ENCODE measurements around the gene TSSK2.

Gene TSSK2

DNA sequence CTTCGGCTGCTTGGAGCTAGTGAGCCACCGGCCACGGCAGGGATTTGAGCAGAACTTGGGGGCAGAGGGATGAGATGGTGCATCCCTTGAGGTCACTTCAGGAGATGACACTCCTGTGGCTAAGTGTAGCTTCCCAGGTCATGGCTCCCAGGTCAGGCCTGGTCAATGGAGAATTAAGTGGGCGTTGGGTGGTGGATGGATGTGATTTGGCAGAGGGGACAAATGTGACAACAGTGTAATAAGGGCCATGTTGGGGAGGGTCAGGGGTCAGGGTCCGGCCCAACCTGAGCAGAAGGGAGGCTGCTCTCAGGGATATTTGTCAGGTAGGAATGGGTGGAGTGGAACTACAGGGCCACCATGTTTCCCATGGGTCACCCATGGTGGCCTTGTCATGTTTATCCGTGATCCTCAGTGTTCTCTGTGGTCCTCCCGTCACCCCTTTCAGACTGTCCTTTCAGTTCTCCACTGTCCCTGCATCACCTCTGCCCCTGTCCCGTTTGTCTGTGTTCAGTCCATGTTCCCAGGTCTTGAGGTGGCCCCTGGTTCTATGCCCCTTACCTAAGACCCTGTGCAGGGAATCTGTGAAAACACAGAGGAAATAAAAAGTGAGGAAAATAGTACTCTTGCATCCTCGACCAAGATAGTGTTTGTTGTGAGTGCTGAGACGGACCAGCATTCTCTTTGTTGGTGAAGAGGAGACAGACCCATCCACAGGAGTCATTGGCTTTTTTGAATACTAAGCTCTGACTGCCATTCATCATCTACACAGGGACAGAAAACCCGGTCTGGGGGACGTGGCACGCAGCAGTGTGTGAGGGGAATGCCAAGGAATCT, 41.3 kb downstream of the TSSK2 start:
- no peak for DNase-seq (ENCODE audit: low spot score)

DNA sequence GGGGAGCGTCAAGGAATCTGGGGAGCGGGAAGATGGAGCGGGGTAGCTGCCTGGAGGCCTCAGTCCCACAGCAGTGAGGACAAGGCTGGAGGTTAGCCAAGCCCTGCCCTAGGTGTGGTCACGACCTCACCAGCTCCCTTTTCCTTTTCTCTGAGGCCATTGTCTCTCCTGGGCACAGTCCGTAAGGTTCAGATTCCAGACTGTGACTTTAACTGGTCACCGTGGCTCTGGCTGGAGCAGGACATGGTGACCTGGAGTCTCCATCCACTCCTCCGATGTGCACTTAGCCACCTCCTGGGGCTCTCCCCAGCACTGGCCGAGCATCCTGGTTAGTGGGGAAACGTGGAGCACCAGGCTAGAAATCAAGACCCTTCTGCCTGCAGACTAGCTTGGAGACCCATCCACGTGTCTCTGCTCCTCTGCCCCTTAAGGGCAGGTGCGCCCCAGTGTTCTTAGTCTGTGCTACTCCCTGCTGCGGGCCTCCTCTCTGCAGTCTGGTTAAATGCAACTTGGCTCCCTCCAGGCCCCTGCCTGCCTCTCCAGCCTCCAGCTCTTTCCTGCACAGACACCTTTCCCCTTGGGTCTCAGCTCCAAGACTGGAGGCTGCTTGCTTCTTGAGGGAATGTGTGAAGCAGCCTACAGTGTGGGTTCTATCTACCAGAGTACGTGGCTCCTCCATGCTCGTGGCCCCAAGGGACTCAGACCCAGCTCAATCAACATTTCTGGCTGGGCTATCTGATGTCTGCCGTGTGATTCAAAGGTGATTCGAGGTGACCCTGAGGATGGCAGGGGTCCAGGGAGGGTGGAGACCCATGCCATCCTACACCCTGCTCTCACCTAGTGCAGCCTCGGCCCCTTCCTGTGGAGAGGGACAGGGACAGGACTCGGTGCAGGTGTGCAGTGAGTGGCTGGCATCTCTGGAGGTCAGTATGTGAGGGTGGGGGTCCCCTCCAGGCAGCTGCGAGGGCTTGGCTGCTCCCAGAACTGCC, 42.2 kb downstream of the TSSK2 start:
- DNase-seq (ENCODE audit: low spot score), result no peak

DNA sequence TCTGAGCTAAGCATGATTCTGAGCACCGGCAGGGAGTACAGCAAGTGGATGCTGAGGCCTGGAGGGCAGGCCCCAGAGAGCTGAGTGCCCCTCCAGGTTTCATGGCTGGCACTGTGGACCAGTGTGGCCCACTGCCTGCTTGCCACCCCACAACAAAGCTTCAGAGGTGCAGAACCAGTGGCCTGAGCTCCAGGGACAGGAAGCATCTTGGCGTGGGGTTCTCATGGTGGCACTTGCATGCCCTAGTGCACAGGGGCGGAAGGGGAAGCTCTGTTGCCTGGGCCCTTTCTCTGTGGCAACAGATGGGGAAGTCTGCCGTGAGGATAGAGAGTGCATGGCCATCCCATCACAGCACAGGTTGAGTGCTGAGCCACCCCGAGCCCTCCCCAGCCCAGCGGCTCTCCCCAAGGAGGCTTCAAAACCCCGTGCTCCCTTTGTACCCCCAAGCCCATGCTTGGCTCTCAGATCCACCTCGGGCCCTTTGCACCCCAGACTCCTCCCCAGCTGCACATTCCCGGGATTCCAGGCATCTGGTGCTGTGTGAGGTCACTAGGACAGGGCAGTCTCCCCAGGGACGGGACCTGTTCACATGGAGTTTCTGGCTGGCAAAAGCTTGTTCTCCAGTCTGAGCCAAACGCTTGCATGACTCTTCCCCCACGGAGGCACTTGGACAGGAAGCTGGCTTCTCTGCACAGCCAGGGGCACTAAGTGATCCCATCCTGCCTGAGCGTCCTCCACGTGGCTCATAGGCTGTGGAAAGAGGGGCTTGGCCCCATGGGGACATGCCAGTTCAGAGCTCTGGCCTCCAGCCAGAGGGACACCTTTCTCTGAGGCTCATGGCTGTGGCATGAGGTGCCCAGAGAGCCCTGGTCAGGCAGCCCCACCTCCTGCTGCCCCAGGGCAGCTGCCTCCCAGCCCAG, 43.3 kb downstream of the TSSK2 start:
- peak; percentile 78 for DNase-seq (ENCODE audit: low spot score)

DNA sequence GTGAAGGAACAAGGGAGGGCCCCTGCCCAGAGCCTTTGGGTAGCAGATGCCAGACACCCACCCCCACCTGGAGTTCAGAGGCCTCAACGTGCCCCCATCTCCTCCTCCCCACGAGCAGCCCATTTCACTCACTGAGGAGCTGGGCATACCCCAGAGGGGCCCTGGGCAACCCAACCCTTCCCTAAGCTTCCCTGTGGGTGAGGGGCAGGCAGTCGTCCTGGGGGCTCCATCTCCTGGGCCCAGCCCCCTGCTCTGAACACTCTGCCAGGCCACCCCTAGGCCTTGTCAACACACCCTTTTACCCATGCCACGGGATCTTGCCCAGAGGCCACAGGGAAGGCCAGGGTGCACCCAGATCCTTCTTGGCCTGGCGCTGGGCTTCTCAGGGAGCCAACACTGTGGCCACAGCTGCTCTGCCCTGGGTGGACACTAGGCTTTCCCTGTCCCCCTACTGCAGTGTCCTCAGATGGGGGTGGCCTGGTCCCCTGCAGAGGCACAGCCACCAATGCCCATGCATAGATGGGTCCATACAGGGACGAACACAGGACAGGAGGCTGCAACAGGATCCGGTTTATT, 44.0 kb downstream of the TSSK2 start:
- no peak for DNase-seq (ENCODE audit: low spot score)

GRCh38 chr22:19175602-19176174, 44.6 kb downstream of the TSSK2 start:
- no peak for DNase-seq (ENCODE audit: low spot score)

DNA sequence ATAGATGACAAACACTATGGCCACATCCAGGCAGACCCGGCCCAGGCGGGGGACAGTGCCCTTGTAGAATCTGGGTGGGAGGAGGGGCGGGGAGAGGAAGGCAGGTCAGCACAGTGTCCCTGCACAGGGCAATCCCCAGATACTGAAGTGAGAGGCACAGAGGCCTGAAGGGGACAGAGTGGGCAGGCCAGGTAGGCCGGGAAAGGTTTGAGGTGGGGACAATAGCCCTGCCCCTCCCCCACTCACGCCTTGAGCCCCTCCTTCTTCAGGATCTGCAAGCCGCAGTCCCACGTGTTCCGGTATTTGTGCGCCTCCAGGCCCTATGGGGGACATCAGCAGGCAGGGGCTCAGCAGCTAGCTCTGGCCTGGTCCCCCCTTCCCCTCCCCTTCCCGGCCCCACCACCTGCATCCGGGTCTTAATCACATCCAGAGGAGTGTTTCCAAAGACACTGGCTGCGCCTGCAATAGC, 45.1 kb downstream of the TSSK2 start:
- DNase-seq (ENCODE audit: low spot score), result no peak

- no peak for DNase-seq (ENCODE audit: low spot score)
These were observed 45.6 kb downstream of the TSSK2 start for GRCh38 chr22:19176732-19177131.

DNA sequence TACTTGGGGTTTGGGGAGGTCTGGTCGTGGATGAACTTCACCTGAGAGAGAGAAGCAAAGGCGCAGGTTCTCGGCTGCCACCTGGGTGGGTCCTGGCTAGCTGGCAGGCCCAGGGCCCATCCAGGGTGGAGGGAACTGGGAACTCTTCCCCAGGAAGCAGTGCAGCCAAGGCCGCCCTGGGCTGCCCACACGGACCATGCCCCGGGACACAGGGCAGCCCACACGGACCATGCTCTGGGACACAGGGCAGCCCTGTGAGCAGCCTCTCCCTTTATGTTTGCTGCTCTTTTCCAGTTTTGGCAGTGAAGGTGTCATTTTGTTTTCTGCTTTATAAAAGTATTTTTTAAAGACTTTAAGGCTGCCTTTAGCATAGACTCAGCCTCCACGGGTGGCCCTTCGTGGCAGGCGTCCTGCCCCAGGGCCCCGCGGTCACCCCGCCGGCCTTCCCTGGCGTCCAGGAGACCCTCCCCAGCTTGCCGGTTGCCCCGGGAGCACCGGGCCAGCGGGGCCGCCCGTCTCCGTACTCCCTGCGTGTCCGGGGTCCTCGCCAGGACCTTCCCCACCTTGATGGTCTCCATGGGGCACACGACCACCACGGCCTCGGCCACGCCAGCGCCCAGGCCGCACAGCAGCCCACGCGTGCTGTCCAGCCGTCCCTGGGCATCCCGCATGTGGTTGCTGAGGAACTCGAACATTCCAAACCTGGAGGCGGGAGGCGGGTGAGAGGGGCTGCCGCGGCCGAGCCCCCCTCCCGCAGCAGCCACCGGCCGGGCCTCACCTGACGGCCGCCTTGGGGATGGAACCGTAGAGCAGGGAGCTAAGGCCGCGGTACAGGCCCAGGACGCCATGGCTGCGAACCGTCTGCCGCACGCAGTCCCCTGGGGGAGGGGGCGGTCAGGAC, 46.3 kb downstream of the TSSK2 start:
- DNase-seq (ENCODE audit: low spot score), result no peak

- peak; percentile 70 for DNase-seq (ENCODE audit: low spot score)
These were observed 47.1 kb downstream of the TSSK2 start for GRCh38 chr22:19178065-19178656.

- DNase-seq (ENCODE audit: low spot score), result peak; percentile 99
These were observed 47.8 kb downstream of the TSSK2 start, which contains the start of gene SLC25A1 for GRCh38 chr22:19178657-19179496. TSS of gene SLC25A1 (minus strand) at chr22:19178736. CDS start at chr22:19178673, 63 bp downstream.

DNA sequence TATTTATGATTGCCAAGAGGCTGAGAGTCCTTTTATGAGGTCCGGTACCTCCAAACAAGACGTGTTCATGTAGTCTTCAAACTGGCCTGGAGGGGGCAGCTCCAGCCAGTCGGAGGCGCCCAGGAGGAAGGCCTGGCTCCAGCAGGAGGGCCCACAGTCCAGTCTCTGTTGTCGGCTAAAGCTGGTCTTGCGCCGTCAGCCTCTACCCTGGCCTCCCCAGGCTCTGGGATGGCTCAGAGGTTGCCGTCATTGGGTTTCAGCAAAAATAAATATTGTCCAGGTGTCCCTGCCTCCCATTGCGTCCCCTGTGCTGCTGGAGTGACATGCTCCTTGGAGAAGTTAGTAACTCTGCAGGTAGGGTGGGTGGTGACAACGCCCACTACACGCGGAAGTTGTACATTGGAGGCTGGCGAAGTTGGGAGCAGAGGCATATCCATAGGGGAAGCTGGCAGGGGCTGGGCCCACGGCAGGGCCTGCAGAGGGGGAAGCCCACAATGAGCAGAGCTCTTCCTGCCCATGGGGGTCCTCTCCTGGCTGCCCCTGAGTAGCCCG, 48.5 kb downstream of the TSSK2 start:
- DNase-seq (ENCODE audit: low spot score), result peak; percentile 90

DNA sequence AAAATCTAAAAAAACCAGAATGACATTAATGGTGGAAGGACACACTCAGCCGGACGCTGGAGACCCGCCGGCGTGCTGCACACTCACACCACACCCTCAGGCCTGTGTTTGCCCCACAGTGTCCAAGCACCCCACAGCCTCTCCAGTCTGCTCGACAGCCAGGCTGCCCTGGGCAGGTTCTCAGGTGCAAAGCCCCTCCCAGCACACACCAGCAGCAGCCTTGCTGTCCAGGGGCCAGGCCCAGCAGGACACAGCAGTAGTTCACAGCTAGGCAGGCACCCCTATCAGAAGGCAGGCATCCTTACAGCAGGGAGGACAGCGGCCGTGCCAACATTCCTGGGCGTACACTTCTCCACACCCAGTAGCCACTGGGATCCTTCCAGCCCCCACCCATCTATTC, 49.1 kb downstream of the TSSK2 start:
- no peak for DNase-seq (ENCODE audit: low spot score)

- no peak for DNase-seq (ENCODE audit: low spot score)
These were observed 49.8 kb downstream of the TSSK2 start for GRCh38 chr22:19180740-19181410.

- no peak for DNase-seq (ENCODE audit: low spot score)
These were observed 50.8 kb downstream of the TSSK2 start for GRCh38 chr22:19181786-19182471.
